GM18499 (cell line): ENCODE data around the gene ATXN7.

Experiments
- ATAC-seq: cut with Tn5 transposase; IDR thresholded peaks from one replicate; pipeline ENCODE4 v1.9.1; 2021; ENCODE audit warnings: moderate number of reproducible peaks; ENCODE audit not compliant: insufficient read depth, unreplicated experiment

The ATXN7 gene

DNA sequence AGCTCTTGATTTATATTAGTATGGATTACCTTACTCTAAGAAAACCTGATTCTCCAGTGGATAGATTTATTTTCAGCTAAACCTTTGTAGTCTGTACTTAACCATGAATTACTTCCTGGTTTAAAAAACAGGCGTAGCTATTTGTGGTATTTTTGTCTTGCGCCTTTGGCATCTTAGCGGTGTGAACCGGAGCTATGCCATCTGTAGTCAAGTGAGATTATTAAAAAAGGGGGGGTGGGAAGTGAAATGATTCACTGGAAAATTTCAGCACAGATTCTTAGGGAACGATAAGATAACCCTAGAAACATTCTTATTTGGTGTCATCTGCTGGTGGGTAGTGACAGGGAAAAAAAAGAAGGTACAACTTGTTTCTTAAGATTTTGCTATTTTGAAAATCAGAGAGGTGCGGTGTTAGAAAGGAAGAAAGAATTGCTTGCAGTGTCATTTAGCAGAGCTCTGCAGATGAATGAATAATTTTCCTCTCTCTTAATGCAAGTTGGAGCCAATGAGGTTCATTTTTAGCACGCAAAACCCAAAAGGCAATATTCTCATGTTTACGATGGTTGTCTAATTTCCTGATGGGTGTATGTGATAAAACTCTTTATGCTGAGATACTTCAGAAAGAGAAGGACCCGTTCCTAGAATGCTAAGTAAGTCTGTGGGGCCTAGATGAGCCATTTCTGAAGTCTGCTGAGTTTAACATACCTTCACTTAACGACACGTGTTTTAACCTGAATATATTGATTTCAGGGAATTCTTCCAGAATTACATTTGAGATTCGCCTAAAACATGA is 115.6 kb downstream of the ATXN7 start:
- ATAC-seq, result no peak

DNA sequence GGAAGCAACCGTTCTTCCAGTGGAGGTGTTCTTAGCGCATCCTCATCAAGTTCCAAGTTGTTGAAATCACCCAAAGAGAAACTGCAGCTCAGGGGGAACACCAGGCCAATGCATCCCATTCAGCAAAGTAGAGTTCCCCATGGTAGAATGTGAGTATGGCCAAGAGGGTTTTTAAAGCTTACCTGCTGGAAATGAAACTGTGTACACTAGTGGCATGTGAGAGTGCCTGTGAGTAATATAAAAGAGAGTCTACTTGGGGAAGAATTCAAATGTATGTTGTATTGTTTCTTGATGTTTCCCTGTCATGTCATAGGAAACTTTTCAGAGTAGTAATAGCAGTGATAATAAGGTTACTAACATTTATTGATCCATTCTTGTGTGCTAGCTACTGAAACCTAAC is 116.4 kb downstream of the ATXN7 start:
- no peak for ATAC-seq

DNA sequence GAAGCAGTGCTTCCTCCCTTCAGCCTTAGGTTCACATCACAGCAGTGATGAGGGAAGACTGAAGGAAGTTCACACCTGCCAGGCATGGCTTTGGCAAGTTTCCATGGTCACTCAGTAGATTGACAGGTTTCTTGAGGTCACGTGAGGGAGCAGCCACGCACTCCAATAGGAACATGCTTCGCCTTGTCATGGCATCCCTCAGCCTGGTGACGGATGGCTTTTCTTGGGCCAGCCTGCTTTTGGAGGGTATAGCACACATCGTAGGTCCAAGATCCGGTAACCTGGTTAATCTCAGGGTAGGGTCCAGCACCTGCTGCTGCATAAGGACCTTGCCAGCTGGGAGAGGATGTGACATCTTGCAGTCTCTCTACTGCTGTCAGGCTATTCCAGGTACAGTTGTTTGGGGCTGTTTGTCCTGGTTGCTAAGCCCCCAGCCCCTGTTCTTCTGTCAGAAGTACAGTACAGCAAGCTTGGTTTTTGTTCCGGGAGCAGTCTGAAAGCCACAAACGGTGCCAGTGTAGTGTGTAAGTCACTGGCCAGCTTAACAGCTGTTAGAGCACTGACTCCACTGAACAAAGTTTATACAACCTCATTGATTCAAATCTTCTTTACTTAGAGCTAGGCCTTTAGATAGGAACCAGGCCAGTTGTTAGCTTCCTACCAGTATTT is 117.3 kb downstream of the ATXN7 start:
- ATAC-seq, result no peak

- ATAC-seq, result no peak
Observed at GRCh38 chr3:63981980-63982379, 118.3 kb downstream of the ATXN7 start.

DNA sequence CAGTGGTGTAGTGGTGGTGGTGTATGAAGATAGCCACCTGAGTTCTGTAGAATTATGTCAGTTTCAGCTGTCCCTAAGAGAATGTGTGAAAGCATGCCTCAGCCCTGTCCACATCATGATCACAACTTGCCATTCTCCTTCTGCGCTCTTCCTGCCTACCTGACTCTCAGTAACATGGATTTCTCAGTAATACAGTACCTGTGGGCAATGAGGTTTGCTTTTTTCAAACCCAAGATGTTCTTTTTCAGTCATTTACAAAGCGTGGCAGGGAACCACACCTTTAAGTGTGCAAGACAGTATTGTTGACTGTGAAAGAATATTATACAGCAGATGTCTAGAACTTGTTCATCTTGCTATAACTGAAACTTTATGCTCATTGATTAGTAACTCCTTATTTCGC is 120.7 kb downstream of the ATXN7 start:
- ATAC-seq, result no peak

- no peak for ATAC-seq
Observed at GRCh38 chr3:63986146-63986545, 122.5 kb downstream of the ATXN7 start.

- ATAC-seq, result no peak
Observed at GRCh38 chr3:63986831-63987230, 123.2 kb downstream of the ATXN7 start.

- ATAC-seq, result no peak
Observed at GRCh38 chr3:63988943-63989342, 125.3 kb downstream of the ATXN7 start.

GRCh38 chr3:63990204-63990603 is 126.5 kb downstream of the ATXN7 start:
- ATAC-seq, result no peak

DNA sequence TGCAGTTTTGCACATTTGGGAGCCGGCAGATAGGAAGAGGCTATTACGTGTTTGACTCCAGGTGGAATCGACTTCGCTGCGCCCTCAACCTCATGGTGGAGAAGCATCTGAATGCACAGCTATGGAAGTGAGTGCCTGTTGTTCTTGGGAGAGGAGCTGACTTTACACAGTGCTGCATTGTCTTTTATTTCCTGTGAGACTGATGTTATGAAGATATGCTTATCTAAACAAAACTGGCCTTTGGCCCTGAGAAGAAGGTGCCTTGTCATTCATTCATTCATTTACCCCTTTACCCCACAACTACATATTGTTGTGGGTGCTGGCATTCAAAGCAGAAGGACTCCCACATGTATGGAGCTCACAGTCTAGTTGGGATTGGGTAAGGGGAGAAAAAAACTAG is 127.1 kb downstream of the ATXN7 start:
- ATAC-seq, result no peak

DNA sequence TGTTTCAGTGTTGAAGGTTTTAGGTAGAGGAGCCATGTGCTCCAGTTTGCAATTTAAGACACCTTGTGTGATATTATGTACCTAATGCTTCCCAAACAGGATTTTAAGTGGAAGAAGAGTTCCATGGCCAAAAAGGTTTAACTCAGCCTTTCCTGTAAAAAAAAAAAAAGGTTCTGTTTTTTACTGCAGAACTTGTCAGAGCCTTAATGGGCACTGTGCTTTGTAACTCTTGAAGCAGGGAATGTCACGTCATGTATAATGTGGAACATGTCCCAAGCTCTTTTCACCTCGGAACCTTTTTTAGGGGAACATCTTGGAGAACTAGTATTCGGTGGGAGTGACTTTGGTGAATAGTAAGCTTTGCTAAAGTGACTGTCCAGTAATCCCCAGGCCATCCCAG is 128.0 kb downstream of the ATXN7 start:
- ATAC-seq, result no peak

- ATAC-seq, result no peak
Observed at GRCh38 chr3:63992516-63993209, 129.0 kb downstream of the ATXN7 start.

GRCh38 chr3:63993653-63994079 is 130.0 kb downstream of the ATXN7 start:
- ATAC-seq, result no peak

DNA sequence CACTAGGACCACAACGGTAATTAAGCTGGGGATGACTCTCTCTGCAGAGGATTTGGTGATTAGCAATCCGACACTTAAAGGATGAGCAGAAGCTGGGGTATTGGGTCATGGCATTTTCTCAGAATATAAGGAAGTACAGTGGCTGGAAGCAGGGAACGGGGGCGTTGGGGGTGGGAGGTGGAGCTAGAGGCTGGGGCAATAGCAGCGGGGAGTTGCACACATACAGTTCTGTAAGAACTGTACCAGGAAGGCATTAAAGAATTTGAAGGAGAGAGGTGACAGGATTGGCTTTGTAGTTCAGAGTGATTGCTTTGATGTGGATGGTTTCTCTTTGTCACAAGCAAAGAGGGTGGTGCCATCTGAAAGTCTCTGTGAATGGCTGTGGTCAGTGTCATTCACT is 131.4 kb downstream of the ATXN7 start:
- ATAC-seq, result no peak

DNA sequence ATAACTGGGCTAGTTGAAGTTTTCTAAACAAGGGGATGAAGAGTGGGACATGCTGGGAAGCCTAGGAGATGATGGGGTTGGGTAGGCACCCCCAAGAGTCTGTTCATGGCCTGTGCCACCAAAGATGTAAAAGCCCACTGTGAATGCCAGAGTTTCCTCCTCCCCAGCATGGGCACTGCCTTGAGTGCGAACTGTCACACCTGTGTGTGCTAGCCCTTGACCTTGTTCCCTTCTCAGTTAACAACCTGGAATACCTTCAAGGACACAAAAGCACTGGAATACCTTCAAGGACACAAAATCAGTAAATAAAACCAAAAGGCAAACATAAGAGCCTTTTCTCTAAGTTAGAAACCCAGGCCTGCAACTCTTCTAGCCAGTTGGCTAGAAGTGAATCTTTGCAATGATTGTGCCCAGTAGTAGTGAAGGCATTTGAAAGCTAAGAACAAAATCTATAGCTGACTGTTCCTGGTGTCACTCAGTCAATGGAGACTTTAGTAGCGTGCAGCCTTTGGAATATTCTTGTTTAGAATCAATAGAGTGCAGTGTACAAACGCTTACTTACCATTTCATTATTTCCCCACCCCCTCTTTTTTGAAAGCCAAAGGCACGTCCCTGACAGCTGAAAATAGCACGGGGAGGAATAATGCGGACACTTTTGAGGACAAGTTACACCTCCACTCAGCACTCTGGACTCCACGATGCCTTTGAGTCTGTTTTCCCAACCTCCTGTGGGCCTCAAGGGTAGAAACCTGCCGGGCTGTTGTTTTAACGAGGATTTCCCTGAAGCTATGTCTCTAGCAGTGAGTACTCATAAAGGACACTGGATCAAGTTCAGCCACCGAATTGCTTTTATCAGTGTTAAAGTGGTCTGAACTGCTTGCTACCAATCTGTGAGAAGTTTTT is 135.4 kb downstream of the ATXN7 start:
- ATAC-seq, result no peak

DNA sequence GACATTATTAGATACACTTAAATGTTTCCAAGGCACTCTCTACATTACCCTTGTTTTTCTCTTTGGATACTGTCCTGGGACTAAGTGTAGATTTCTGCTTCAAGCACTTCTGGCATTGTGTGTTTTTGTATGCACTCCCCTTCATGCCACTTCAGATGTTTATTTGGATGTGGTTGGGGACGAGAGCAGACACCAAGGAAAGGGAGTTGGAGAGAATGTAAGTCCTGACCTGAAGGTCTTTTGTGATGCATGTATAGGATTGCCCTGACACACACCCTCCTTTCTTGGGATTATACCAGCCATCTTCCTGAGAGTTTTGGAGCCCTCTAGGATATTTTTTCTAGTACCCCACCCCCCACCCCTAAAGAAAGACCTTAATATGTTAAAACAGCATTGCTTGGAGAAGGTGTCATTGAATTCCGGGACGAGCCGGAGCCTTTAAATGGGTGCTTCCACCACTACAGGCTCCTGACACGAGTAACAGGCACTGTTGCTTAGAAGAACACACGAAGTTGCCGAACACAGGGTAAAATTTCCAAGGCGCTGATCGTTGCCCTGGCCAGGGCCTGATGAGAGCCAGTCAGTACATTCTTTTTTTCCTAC is 136.9 kb downstream of the ATXN7 start:
- no peak for ATAC-seq

- ATAC-seq, result no peak
Observed at GRCh38 chr3:64002233-64002632, 138.6 kb downstream of the ATXN7 start.

DNA sequence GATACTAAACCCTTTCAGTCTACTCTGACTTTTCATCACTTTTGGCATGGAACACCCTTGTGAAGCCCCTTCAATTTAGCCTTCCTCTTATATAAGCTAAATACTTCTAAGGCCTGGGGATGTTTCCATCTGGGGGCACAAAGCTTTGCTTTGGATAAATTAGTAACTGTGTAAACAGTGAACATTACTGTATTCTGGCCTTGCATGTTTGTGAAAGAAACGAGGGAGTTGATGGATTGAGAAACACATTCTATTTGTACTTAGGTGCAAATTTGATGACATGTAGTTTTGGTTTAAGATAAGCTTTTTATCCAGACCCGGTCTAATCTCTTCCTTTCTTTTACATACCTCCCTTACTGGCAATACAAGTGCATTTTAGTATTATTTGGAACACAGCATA is 139.9 kb downstream of the ATXN7 start:
- ATAC-seq, result no peak

DNA sequence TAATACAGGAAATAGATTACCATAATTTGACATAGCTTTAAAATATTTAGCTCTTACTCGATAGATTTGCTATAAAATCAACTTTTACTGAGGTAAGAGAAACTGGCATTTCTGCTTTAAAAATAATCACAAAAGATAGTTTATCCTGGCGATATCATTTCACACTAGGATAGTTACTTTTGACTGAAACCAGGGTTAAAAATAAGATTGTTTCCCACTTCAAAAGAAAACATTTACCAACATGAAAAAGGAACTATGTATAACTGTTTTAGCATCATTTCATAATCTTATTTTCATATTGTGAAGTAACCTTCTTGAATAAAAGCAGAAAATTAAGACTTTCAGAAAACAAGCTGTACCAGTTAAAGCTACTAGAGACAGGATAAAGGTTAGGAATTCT is 144.3 kb downstream of the ATXN7 start:
- ATAC-seq, result no peak
